ENCODE data around the gene UBE2G2. TPM values are rescaled to one million over a fixed set of nuclear protein-coding genes. Genes with fewer than 3 reads are reported as not detected.

UBE2G2 gene
- total RNA-seq, 1 experiment from 2014 or later, result 159 TPM

DNA sequence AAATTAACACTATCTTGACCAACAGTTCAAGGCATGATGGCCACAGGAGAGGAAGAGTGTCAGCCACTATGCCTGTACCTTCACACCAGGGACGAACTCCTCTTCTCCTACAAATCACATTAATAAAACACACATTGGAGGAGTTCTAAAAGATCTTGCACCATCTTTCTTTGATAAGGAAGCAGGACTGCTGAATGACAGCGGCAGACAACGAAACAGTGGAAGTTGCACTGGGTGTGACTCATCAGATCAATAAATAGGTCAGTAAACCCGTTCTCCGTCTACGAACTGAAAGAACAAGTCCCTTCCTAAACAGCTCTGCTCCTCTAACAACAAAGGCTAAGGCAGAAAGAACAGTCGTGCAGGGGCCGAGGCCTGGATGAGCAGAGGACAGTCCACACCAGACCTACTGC, 23.1 kb downstream of the UBE2G2 start:
- Histone ChIP-seq H2AFZ (ENCODE audit: low read length) (no peak overlapping the region), H3K79me2 (ENCODE audit: low read length) (peaks cover 67% of the 10 kb centered on the region), H3F3A (ENCODE audit: low read length, unreplicated experiment) (no peaks in the 10 kb centered on the region), H3K4me1 (ENCODE audit: insufficient read depth, low read length) (no peaks in the 10 kb centered on the region; the same call in 1 of the 2 replicates), H3K9ac (ENCODE audit: low read length) (no peak overlapping the region), H3K27me3 (ENCODE audit: low read length) (no peaks in the 10 kb centered on the region), H3K27ac (ENCODE audit: low read length) (no peak overlapping the region), H3K36me3 (ENCODE audit: low read depth, low read length) (peaks cover 59% of the 10 kb centered on the region), H3K9me3 (ENCODE audit: low read length) (no peaks in the 10 kb centered on the region), H3K4me3 (ENCODE audit: low read length) (no peak overlapping the region), H4K20me1 (ENCODE audit: low read length) (no peaks in the 10 kb centered on the region), H3K9me2 (replicated peaks; ENCODE audit: low read length) (no peaks in the 10 kb centered on the region), H3K4me2 (ENCODE audit: low read length) (no peak overlapping the region)
- intact Hi-C loops (cut with micrococcal nuclease), result no loop called here
- peak; percentile 53 for DNase-seq
- no peak for TF ChIP-seq CTCF (conservative IDR thresholded peaks at IDR 0.05; ENCODE audit: low read depth, low read length)
- TF ChIP-seq EZH2phosphoT487 (IDR thresholded peaks at IDR 0.05; ENCODE audit: borderline replicate concordance, low read length), result no peak
- no peak for TF ChIP-seq EZH2 (IDR thresholded peaks at IDR 0.05; ENCODE audit: low read length, unreplicated experiment)
- ATAC-seq, result peak; percentile 65
- ChIA-PET POLR2A (ENCODE audit: unreplicated experiment) (interaction anchor here (0.6 kb wide), 1 partner anchor 154 kb away, joined by 17 read pairs; no protein-coding TSS in a partner anchor), CTCF (interaction anchor here (1.4 kb wide), 1 partner anchor 14 kb away, joined by 3 read pairs; no protein-coding TSS in a partner anchor)
- no TSS peak for BruUV-seq (replicated peaks)

- peaks cover 63% of the 10 kb centered on the region for H3K36me3 ChIP-seq (ENCODE audit: low read depth, low read length)
Observed at GRCh38 chr21:44778094-44778493, 23.5 kb downstream of the UBE2G2 start.

More at GRCh38 chr21:44778094-44778493, 23.5 kb downstream of the UBE2G2 start:
- H3K27ac ChIP-seq (ENCODE audit: low read length), result no peak overlapping the region
- H3F3A ChIP-seq (ENCODE audit: low read length, unreplicated experiment), result no peaks in the 10 kb centered on the region
- no peaks in the 10 kb centered on the region for H3K9me2 ChIP-seq (replicated peaks; ENCODE audit: low read length)
- POLR2A ChIA-PET (ENCODE audit: unreplicated experiment), result no interaction called here
- ATAC-seq (no peak), DNase-seq (no peak)
- no TSS peak for BruUV-seq (replicated peaks)
- H3K4me3 ChIP-seq (ENCODE audit: low read length), result no peak overlapping the region
- H3K9ac ChIP-seq (ENCODE audit: low read length), result no peak overlapping the region
- H3K4me2 ChIP-seq (ENCODE audit: low read length), result no peak overlapping the region
- no peaks in the 10 kb centered on the region for H3K9me3 ChIP-seq (ENCODE audit: low read length)
- no peaks in the 10 kb centered on the region for H4K20me1 ChIP-seq (ENCODE audit: low read length)
- no peaks in the 10 kb centered on the region; the same call in 1 of the 2 replicates for H3K4me1 ChIP-seq (ENCODE audit: insufficient read depth, low read length)
- H2AFZ ChIP-seq (ENCODE audit: low read length), result no peak overlapping the region
- no peaks in the 10 kb centered on the region for H3K27me3 ChIP-seq (ENCODE audit: low read length)
- H3K79me2 ChIP-seq (ENCODE audit: low read length), result peaks cover 63% of the 10 kb centered on the region
- no peak for TF ChIP-seq EZH2phosphoT487 (IDR thresholded peaks at IDR 0.05; ENCODE audit: borderline replicate concordance, low read length)
- no peak for TF ChIP-seq EZH2 (IDR thresholded peaks at IDR 0.05; ENCODE audit: low read length, unreplicated experiment)
- no peak for TF ChIP-seq CTCF (conservative IDR thresholded peaks at IDR 0.05; ENCODE audit: low read depth, low read length)
- CTCF ChIA-PET, result interaction anchor here (1.4 kb wide), 1 partner anchor 15 kb away, joined by 3 read pairs; no protein-coding TSS in a partner anchor
- intact Hi-C loops (cut with micrococcal nuclease), result no loop called here
